CD4-positive, alpha-beta T cell treated with Interleukin-10 for 1 hour (primary cell): ENCODE measurements around the gene VAV1.
"Not testable (repeated sequence)": the region's sequence is repeated elsewhere in the genome, so short reads cannot be mapped to it uniquely, and the experiment has no call there.

Source experiments
- DNase-seq: peaks from one replicate; pipeline ENCODE4 v3.0.0-alpha.2; 2020

VAV1 gene

DNA sequence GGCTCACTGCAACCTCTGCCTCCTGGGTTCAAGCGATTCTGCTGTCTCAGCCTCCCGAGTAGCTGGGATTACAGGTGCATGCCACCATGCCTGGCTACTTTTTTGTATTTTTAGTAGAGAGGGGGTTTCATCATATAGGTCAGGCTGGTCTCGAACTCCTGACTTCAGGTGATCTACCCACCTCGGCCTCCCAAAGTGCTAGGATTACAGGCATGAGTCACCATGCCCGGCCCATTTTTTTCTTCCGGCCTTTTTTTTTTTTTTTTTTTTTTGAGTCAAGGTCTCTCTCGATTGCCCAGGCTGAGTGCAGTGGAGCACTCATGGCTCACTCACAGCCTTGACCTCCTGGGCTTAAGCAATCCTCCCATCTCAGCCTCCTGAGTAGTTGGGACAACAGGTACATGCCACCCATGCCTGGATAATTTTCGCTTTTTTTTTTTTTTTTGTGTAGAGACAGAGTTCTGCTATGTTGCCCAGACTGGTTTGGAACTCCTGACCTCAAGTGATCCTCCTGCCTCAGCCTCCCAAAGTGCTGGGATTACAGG, 10.2 kb upstream of the VAV1 start:
- not testable (repeated sequence) for DNase-seq

DNA sequence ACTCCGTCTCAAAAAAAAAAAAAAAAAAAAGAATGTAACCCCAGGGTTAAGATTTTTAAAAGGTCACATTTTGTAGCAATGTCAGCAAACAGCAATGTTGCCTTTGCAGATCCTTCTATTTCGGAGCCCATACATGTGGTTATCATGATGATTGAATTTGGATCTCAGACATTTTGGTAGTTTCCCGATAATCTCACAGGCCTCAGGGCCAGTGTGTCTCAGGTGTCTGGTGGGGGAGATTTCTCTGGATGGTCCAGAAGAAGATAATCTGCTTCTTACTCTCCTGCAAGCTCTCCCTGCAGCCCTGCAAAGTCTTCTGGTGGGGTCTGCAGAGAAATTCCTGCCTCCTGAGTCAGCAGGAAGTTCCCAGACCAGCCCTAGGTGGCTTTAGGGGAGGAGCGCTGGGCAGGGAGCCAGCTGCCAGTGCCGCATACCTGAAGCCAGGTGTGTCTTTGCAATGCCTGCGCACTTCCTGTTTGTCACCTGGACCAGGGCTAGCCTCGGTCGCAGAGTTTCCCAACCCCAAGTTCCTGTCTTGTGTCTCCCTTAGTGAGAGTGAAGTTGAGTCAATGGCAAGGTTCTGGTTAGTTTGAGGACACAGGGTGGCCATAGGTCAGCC, 6.7 kb upstream of the VAV1 start:
- DNase-seq = peak; percentile 45

DNA sequence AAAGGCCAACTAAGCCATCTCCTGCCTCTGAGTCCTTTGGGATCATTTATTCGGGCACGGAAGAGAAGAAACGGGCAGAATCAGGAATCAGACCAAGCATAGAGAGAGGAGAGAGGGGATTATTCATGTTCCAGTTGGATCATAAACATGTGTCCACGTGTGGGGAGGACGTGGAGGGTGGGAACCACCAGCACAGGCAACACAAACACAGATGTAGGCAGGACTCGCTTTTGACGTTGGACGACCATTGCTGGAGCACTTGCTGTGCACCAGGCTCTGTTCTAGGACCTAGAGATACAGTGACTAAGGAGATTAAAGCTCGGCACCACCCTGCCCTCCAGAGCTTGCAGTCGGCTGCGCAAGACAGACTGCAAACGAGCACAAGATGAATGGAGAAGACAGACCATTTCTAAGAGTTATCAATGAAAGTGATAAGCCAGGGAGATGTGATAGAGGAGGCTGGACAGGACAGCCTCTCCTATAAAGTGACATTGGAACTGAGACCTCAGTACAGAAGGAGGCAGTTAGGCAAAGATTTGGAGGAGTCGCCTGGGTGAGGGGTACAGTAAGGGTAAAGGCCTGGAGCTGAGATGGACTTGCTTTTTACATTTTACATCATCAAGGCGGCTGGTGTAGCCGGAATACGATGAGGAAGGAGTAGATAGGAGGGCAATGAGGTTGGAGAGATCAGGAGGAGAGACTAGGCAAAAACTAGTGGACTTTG, 6.0 kb upstream of the VAV1 start:
- peak; percentile 22 for DNase-seq

- peak; percentile 78 for DNase-seq
These were observed 5.5 kb upstream of the VAV1 start for GRCh38 chr19:6767081-6767356.

GRCh38 chr19:6767357-6768235, 4.9 kb upstream of the VAV1 start, which contains the start of gene SH2D3A:
Gene SH2D3A, minus strand, starts transcription at chr19:6767435. Its CDS starts 3,687 bp downstream, at chr19:6763748.
- peak; percentile 97 for DNase-seq

DNA sequence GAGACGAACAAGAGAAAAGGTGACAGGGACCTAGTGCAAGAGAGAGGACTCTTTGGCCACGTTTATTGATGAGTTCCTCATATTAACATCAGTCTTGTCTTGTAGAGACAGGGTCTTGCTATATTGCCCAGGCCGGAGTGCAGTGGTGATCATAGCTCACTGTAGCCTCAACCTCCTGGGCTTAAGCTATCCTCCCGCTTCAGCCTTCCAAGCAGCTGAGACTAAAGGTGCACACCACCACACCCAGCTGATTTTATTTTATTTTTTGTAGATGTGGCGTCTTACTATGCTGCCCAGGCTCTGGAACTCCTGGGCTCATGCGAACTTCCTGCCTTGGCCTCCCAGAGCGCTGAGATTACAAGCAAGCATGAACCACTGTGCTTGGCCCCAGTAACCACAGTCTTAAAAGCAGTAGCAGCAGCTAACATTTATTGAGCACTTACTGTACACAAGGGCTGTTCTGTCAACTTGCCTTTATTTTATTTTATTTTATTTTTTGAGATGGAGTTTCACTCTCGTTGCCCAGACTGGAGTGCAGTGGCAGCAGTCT, 4.2 kb upstream of the VAV1 start:
- DNase-seq = no peak

DNA sequence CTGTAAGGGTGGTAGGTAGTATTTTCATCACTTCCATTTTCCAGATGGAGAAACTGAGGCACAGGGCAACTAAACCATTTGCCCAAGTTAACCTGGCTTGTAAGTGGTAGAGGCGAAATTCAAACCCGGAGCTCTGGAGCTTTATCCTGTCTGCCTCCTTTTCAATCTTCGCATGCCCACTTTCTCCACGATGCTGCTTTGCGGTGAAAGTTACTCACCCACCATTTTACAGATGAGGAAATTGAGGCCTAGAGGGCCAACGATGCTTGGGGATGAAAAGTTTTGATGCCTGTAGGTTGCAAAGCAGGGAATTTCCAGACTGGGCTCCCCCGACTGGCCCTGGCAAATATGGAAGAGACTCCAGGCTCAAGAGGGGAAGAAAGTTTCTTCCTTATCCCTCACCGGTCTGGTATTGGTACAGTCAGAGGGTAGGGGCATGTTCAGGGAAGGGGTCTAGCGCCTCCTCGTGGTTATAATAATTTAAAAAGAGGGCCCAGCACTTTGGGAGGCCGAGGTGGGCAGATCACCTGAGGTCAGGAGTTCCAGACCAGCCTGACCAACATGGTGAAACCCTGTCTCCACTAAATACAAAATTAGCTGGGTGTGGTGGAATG, 3.4 kb upstream of the VAV1 start:
- DNase-seq = peak; percentile 49

DNA sequence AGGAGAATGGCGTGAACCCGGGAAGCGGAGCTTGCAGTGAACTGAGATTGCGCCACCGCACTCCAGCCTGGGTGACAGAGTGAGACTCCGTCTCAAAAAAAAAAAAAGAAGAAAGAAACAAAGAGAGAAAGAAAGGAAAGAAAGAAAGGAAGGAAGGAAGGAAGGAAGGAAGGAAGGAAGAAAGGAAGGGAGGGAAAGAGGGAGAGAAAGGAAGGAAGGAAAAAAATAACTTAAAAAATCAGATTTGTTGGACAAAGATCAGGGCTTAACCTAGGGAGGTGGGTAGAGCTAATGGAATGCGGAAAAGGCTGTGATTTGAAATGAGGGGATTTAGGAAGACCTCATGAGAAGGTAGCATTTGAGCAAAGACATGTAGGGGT, 870 bp upstream of the VAV1 start:
- DNase-seq = not testable (repeated sequence)

DNA sequence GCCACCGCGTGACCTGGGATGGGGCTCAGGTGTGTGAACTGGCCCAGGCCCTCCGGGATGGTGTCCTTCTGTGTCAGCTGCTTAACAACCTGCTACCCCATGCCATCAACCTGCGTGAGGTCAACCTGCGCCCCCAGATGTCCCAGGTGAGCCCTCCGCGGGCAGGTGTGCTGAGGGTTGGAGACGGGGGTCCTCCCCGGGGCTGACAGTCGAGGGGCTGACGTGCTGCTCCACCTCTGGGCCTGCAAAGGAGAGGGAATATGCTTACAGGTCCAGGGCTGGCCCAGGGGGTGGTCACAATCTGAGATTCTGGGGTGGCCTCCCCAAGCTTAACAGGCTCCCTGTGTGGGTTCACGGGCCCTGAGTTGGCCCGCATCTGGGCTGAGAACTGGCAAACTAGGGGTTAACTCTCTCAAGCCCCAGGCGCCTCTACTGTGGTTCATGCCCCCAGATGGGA, 386 bp downstream of the VAV1 start:
- DNase-seq = no peak

GRCh38 chr19:6773323-6773931, 919 bp downstream of the VAV1 start:
- DNase-seq = peak; percentile 65

DNA sequence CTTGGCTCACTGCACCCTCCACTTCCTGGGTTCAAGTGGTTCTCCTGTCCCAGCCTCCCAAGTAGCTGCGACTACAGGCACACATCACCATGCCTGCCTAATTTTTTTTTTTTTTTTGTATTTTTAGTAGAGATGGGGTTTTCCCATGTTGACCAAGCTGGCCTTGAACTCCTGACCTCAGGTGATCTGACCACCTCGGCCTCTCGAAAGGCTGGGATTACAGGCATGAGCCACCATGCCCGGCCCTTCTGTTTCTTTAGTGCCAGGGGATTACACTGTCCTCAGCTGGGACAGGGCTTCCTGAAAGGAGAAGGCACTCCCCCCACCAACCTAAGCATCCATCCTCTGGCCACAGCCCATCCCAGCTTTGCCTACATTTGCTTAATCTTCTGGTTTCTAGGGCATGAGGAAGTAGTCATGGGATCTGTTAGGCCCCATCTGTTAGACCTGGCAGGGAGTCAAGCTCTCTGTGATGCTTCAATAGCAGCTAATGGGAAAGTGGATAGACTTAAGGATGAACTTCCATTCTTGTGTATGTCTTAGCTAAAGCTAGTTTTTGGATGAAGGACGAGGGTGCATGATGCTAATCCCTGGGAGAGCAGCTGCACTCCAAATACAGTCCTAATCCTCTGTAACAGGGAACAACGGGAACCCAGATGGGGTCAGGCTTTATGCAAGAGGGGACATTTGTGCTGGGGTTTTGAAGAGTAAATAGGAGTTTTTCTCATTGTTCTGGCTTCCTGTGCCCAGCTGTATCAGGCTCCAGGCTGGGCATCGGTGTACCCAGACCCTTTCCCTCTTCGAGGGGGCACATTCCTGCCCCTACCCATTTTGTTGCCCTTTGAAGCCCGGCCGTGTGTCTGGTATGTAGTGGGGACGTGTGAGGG, 2.6 kb downstream of the VAV1 start:
- no peak for DNase-seq

GRCh38 chr19:6776045-6776444, 3.5 kb downstream of the VAV1 start:
- not testable (repeated sequence) for DNase-seq

GRCh38 chr19:6776999-6777398, 4.5 kb downstream of the VAV1 start:
- DNase-seq = no peak

DNA sequence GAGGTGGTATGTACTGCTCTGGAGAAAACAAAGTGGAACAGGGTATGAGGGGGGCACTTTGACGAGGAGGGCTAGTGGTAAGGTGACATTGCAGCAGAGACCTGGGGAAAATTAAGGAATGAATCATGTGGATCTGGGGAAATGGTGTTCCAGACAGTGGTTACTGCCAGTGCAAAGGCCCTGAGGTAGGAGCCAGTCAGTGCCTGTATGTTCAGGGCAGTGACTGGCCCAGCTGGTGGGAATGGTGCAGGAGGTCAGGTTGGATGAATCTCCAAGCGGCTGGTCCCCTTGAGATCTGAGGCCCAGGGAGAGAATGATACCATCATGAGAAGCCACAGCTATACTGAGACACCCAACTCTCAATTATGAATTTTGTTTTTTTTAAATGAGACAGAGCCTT, 4.9 kb downstream of the VAV1 start:
- DNase-seq = no peak

DNA sequence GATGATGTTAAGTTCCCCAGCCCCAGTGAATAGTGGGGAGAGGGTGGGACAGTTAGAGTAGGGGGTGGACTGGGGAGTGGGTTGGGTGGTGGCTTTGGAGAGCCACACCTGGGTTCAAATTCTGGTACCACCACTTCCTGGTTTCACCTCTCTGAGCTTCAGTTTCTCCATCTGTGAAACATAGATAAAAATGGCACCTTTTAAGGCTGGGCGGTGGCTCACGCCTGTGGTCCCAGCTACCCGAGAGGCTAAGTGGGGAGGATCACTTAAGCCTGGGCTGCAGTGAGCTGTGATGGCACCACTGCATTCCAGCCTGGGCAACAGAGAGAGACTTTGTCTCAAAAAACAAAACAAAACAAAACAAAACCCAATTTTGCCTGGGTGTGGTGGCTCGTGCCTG, 5.9 kb downstream of the VAV1 start:
- peak; percentile 14 for DNase-seq

GRCh38 chr19:6779206-6779605, 6.7 kb downstream of the VAV1 start:
- DNase-seq = no peak

DNA sequence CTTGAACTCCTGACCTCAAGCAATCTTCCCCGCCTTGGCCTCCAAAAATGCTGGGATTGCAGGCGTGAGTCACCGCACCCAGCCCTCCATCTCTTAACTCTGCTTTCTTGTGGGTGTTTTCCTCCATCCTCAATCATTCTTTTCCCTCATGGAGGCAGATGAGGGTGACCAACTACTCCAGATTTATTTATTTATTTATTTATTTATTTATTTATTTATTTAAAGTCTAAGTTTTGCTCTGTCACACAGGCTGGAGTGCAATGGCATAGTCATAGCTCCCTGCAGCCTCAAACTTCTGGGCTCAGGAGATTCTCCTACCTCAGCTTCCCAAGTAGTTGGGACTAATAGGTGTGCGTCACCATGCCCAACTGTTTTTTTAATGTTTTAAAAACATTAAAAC, 14.9 kb downstream of the VAV1 start:
- no peak for DNase-seq

GRCh38 chr19:6788896-6789295, 16.4 kb downstream of the VAV1 start:
- DNase-seq = no peak

- no peak for DNase-seq
These were observed 18.0 kb downstream of the VAV1 start for GRCh38 chr19:6790194-6791128.

GRCh38 chr19:6791237-6791636, 18.7 kb downstream of the VAV1 start:
- no peak for DNase-seq
